H1 (cell line): ENCODE results near the gene GBA2. TPM values are rescaled to one million over a fixed set of nuclear protein-coding genes. Genes with fewer than 3 reads are reported as not detected.

Source experiments
- CTCF ChIA-PET: fragments of 300-600 bp; sonication (Branson Sonifier 250); formaldehyde crosslinking; loops from one replicate; lab custom pipeline; 2021; ENCODE audit not compliant: partially characterized antibody; lab: Charles Lee
- POLR2A ChIA-PET: fragments of 300-600 bp; sonication (Branson Sonifier 250); formaldehyde crosslinking; loops from one replicate; lab custom pipeline; 2021; ENCODE audit warnings: inconsistent platforms; ENCODE audit not compliant: partially characterized antibody; lab: Charles Lee
- DNase-seq, 2 experiments: peaks; one replicate each; pipeline versions ENCODE4 v3.0.0 to v3.0.0-alpha.2; 2010 to 2022; ENCODE audit warnings: low spot score in 2 of 2, low read depth in 1 of 2, mixed read lengths in 1 of 2
- FAIRE-seq: peaks from 2 replicates; lab custom pipeline; 2011; peaks lifted over from hg19 to GRCh38; lab: Jason Lieb, UNC
- H2AFZ ChIP-seq: 2 replicates; pipeline ENCODE4 v1.8.1; 2012; ENCODE audit warnings: low read length, inconsistent platforms
- H2AK5ac ChIP-seq: 2 replicates; pipeline ENCODE4 v1.6.1; 2013; ENCODE audit warnings: low read depth, low read length
- H2BK120ac ChIP-seq: replicated peaks from 2 replicates; pipeline ENCODE3; 2013; ENCODE audit warnings: low read depth, low read length, inconsistent platforms
- H2BK12ac ChIP-seq: 2 replicates; pipeline ENCODE4 v1.6.1; 2013; ENCODE audit warnings: low read depth, low read length
- H2BK15ac ChIP-seq: 2 replicates; pipeline ENCODE4 v1.6.1; 2013; ENCODE audit warnings: low read length
- H2BK20ac ChIP-seq: 2 replicates; pipeline ENCODE4 v1.6.1; 2013; ENCODE audit warnings: low read length
- H2BK5ac ChIP-seq: 2 replicates; pipeline ENCODE4 v1.6.1; 2013; ENCODE audit warnings: low read depth, low read length
- H3K14ac ChIP-seq: 2 replicates; pipeline ENCODE4 v1.6.1; 2013; ENCODE audit warnings: inconsistent platforms; ENCODE audit not compliant: insufficient read length
- H3K18ac ChIP-seq: 2 replicates; pipeline ENCODE4 v1.6.1; 2013; ENCODE audit warnings: low read length; ENCODE audit errors: extremely low read depth
- H3K23ac ChIP-seq: 2 replicates; pipeline ENCODE4 v1.6.1; 2013; ENCODE audit warnings: inconsistent platforms; ENCODE audit not compliant: insufficient read length
- H3K23me2 ChIP-seq: 2 replicates; pipeline ENCODE4 v1.6.1; 2013; ENCODE audit warnings: low read depth, low read length
- H3K27ac ChIP-seq: 2 replicates; pipeline ENCODE4 v1.6.1; 2011; ENCODE audit warnings: low read depth, low read length, inconsistent platforms
- H3K27me3 ChIP-seq, 4 experiments: replicated peaks in 1 of 4; 1 replicate in 1 of 4; 2 replicates in 3 of 4; pipeline versions ENCODE4 v1.6.1 to v1.8.1; 2011 to 2013; ENCODE audit warnings: low read length in 3 of 4, mild to moderate bottlenecking in 3 of 4, inconsistent platforms in 2 of 4, mixed read lengths in 2 of 4, moderate library complexity in 1 of 4; ENCODE audit not compliant: control insufficient read depth in 3 of 4, insufficient read depth in 3 of 4; ENCODE audit errors: extremely low read depth in 1 of 4
- H3K36me3 ChIP-seq, 4 experiments: 2 replicates each; pipeline versions ENCODE4 v1.6.1 to v1.8.1; 2011 to 2013; ENCODE audit warnings: mild to moderate bottlenecking in 4 of 4, low read length in 3 of 4, moderate library complexity in 2 of 4, control low read depth in 1 of 4, inconsistent platforms in 1 of 4; ENCODE audit not compliant: insufficient read depth in 4 of 4, control insufficient read depth in 2 of 4
- H3K4ac ChIP-seq: replicated peaks from 2 replicates; pipeline ENCODE3; 2013; ENCODE audit warnings: low read length, low read depth, mixed read lengths, inconsistent platforms; ENCODE audit not compliant: insufficient read length
- H3K4me1 ChIP-seq, 4 experiments: replicated peaks in 1 of 4; 1 replicate in 1 of 4; 2 replicates in 3 of 4; pipeline versions ENCODE4 v1.6.1 to v1.8.1; 2011 to 2013; ENCODE audit warnings: low read length in 3 of 4, inconsistent platforms in 2 of 4, mixed read lengths in 1 of 4; ENCODE audit not compliant: insufficient read depth in 4 of 4, control insufficient read depth in 3 of 4
- H3K4me2 ChIP-seq, 2 experiments: 2 replicates each; pipeline versions ENCODE4 v1.6.1 to v1.8.1; 2011 to 2013; ENCODE audit warnings: low read depth in 2 of 2, low read length in 2 of 2, control low read depth in 1 of 2, inconsistent platforms in 1 of 2, mild to moderate bottlenecking in 1 of 2; ENCODE audit not compliant: insufficient read depth in 1 of 2
- H3K4me3 ChIP-seq, 4 experiments: fragments of 200-600, 300-600 bp in 1 of 4; sonication (generic), shearing (Covaris generic), sonication (Bioruptor Twin) in 1 of 4; 2 replicates each; pipeline versions ENCODE4 v1.5.1 to v1.8.1; 2011 to 2016; ENCODE audit warnings: low read length in 4 of 4, low read depth in 3 of 4, control low read depth in 2 of 4, inconsistent platforms in 2 of 4, mild to moderate bottlenecking in 2 of 4, mixed read lengths in 1 of 4, moderate library complexity in 1 of 4; ENCODE audit not compliant: insufficient read depth in 2 of 4; ENCODE audit errors: extremely low read depth in 1 of 4
- H3K56ac ChIP-seq: replicated peaks from 2 replicates; pipeline ENCODE3; 2013; ENCODE audit warnings: low read depth, mild to moderate bottlenecking, mixed read lengths, low read length, inconsistent platforms; ENCODE audit not compliant: insufficient read length
- H3K79me1 ChIP-seq: 2 replicates; pipeline ENCODE4 v1.6.1; 2013; ENCODE audit warnings: low read depth, low read length, control low read depth
- H3K79me2 ChIP-seq, 2 experiments: 2 replicates each; pipeline versions ENCODE4 v1.6.1 to v1.8.1; 2012 to 2013; ENCODE audit warnings: low read length in 2 of 2, mild to moderate bottlenecking in 2 of 2, inconsistent platforms in 1 of 2; ENCODE audit not compliant: insufficient read depth in 2 of 2, control insufficient read depth in 1 of 2
- H3K9ac ChIP-seq, 4 experiments: replicated peaks in 1 of 4; 1 replicate in 1 of 4; 2 replicates in 3 of 4; pipeline versions ENCODE4 v1.6.1 to v1.8.1; 2011 to 2013; ENCODE audit warnings: low read depth in 3 of 4, low read length in 3 of 4, control low read depth in 2 of 4, mild to moderate bottlenecking in 2 of 4, moderate library complexity in 2 of 4, inconsistent platforms in 1 of 4; ENCODE audit errors: extremely low read depth in 1 of 4
- H3K9me3 ChIP-seq, 2 experiments: 2 replicates each; pipeline versions ENCODE4 v1.6.1 to v1.8.1; 2012 to 2013; ENCODE audit warnings: mild to moderate bottlenecking in 2 of 2, moderate library complexity in 2 of 2, control low read depth in 1 of 2, inconsistent platforms in 1 of 2, low read depth in 1 of 2, low read length in 1 of 2, mixed read lengths in 1 of 2; ENCODE audit not compliant: insufficient read depth in 2 of 2
- H4K20me1 ChIP-seq, 2 experiments: replicated peaks in 1 of 2; 2 replicates each; pipeline versions ENCODE3 to v1.8.1; 2011 to 2013; ENCODE audit warnings: inconsistent platforms in 2 of 2, low read length in 2 of 2, mild to moderate bottlenecking in 1 of 2; ENCODE audit not compliant: insufficient read depth in 2 of 2, control insufficient read depth in 1 of 2
- H4K5ac ChIP-seq: 2 replicates; pipeline ENCODE4 v1.6.1; 2013; ENCODE audit warnings: low read length, low read depth, mixed read lengths, inconsistent platforms; ENCODE audit not compliant: insufficient read length
- H4K8ac ChIP-seq: 2 replicates; pipeline ENCODE4 v1.8.0; 2013; ENCODE audit warnings: mild to moderate bottlenecking, moderate library complexity, low read length, inconsistent platforms; ENCODE audit not compliant: insufficient read depth; ENCODE audit errors: extremely low read depth
- H4K91ac ChIP-seq: replicated peaks from 2 replicates; pipeline ENCODE3; 2013; ENCODE audit warnings: low read length, mixed read lengths, inconsistent platforms; ENCODE audit not compliant: insufficient read length
- NRF1 ChIP-seq: IDR thresholded peaks from 2 replicates; pipeline ENCODE4 v1.6.1; 2011; ENCODE audit warnings: mild to moderate bottlenecking, low read depth, low read length, improper control_type of control experiment
- RBBP5 ChIP-seq: IDR thresholded peaks from 2 replicates; pipeline ENCODE4 v1.7.1; 2012; ENCODE audit warnings: low read depth, mild to moderate bottlenecking, inconsistent platforms, low read length, moderate library complexity, borderline replicate concordance
- RFX5 ChIP-seq: IDR thresholded peaks from 2 replicates; pipeline ENCODE4 v1.6.1; 2011; ENCODE audit warnings: low read depth, low read length, improper control_type of control experiment, borderline replicate concordance
- SAP30 ChIP-seq: fragments of 300-600 bp; sonication (generic); IDR thresholded peaks from 2 replicates; pipeline ENCODE4 v1.7.1; 2012; ENCODE audit warnings: low read length, moderate library complexity, mild to moderate bottlenecking, inconsistent platforms; ENCODE audit not compliant: insufficient read depth, insufficient replicate concordance
- SIX5 ChIP-seq: IDR thresholded peaks from 2 replicates; pipeline ENCODE4 v1.6.1; 2011; ENCODE audit warnings: mild to moderate bottlenecking, low read depth, low read length
- WGBS, 2 experiments: shearing (Covaris generic) in 1 of 2; methylation state at CpG; one replicate each; pipeline versions ENCODE4 v1.1.6 to v1.1.7; 2013 to 2015; ENCODE audit warnings: low lambda C conversion rate in 2 of 2, mixed read lengths in 2 of 2, inconsistent platforms in 1 of 2, low coverage in 1 of 2, missing lambda C conversion rate in 1 of 2; ENCODE audit not compliant: insufficient replicate concordance in 2 of 2, insufficient coverage in 1 of 2, insufficient read length in 1 of 2; ENCODE audit errors: extremely low coverage in 1 of 2, missing lambda C conversion rate in 1 of 2; 5-methylcytosine and 5-hydroxymethylcytosine counted together
- polyA plus RNA-seq, 7 experiments: library from polyadenylated mRNA; depleted of rRNA in 3 of 7; stranded (reverse) in 5 of 7; unstranded in 2 of 7; fragments of >200 nt in 5 of 7; fragments of 200-250 nt in 2 of 7; gene quantifications; 1 replicate in 5 of 7; 2 replicates in 1 of 7; 4 replicates in 1 of 7; pipeline versions ENCODE4 v1.2.1 to v1.2.3, GENCODE V29; 2011 to 2013; ENCODE audit warnings: missing spikeins in 2 of 7, mixed read lengths in 2 of 7
- total RNA-seq: library from RNA; stranded (reverse); fragmentation: NEBNext Ultra II Directional; extraction: Animal tissue kit (Norgen Biotek cat#: 25700); gene quantifications from 2 replicates; pipeline ENCODE4 v1.2.1, GENCODE V29; 2021

The GBA2 gene
- total and polyA plus RNA-seq, 2 of the 8 experiments (the other 6 are each of a cell fraction or from before 2014, with no cell fraction given), result 64.2 to 71.9 TPM

GRCh38 chr9:35790025-35790384 lies 41.0 kb upstream of the GBA2 start:
- no peak overlapping the region for H2BK15ac ChIP-seq
- WGBS, 2 experiments, result 57% methylated on average over 4 of the region's 4 CpGs; no CpG with 5 or more reads in 1 of the 2 experiments
- H3K27ac ChIP-seq, result no peak overlapping the region
- H4K91ac ChIP-seq, result no peak overlapping the region
- POLR2A ChIA-PET, result interaction anchor here (0.6 to 3.9 kb wide), 12 partner anchors 9 to 98 kb away, joined by 3 to 38 read pairs (median 4); partner anchors contain the start of genes CREB3, FAM221B, HINT2 and SPAG8
- no peak overlapping the region for H2BK12ac ChIP-seq
- H3K4me3 ChIP-seq, result peak overlapping the region in 1 of 4 experiments; percentile 56; a peak in 1 of 8 replicates
- peak overlapping the region; percentile 46; the same call in 1 of the 2 replicates for H2AFZ ChIP-seq
- H3K4me2 ChIP-seq, result no peak overlapping the region; a peak in 1 of 4 replicates
- H3K27me3 ChIP-seq, result peaks cover 0 to 10% (median 0%) of the 10 kb centered on the region in 4 experiments; a peak in 4 of 7 replicates
- DNase-seq (no peak), FAIRE-seq (no peak)
- no peak overlapping the region for H3K23ac ChIP-seq
- no peak overlapping the region for H3K56ac ChIP-seq
- no peaks in the 10 kb centered on the region for H3K36me3 ChIP-seq
- peaks cover 5 to 13% (median 7%) of the 10 kb centered on the region in 4 experiments; a peak in 6 of 7 replicates for H3K4me1 ChIP-seq
- H3K4ac ChIP-seq, result no peak overlapping the region
- no peak overlapping the region for H3K9ac ChIP-seq
- no peak for TF ChIP-seq RBBP5
- TF ChIP-seq SAP30, result no peak
- TF ChIP-seq SIX5, result no peak
- TF ChIP-seq RFX5, result no peak
- TF ChIP-seq NRF1, result no peak
- CTCF ChIA-PET, result interaction anchor here (0.6 to 4.0 kb wide), 52 partner anchors 9 to 233 kb away, joined by 3 to 67 read pairs (median 5); partner anchors contain the start of genes FAM221B, HINT2, MSMP and SPAG8
- no peaks in the 10 kb centered on the region for H4K20me1 ChIP-seq
- no peak overlapping the region for H2BK120ac ChIP-seq
- H2BK5ac ChIP-seq, result no peak overlapping the region
- H2AK5ac ChIP-seq, result no peak overlapping the region
- H3K18ac ChIP-seq, result no peak overlapping the region
- H3K9me3 ChIP-seq, result no peaks in the 10 kb centered on the region
- H4K5ac ChIP-seq, result no peak overlapping the region
- H2BK20ac ChIP-seq, result no peak overlapping the region
- H3K79me1 ChIP-seq, result no peaks in the 10 kb centered on the region
- peaks cover 5% of the 10 kb centered on the region; the same call in 1 of the 2 replicates for H3K23me2 ChIP-seq
- no peaks in the 10 kb centered on the region for H3K79me2 ChIP-seq
- H4K8ac ChIP-seq, result no peak overlapping the region
- H3K14ac ChIP-seq, result no peak overlapping the region
